Activated CD4-positive, alpha-beta T cell treated with anti-CD3 and anti-CD28 coated beads, Interleukin-2, amount 50 U/mL, for 1 hour (primary cell): Measurements from ENCODE around the gene EEF2K.
"Not testable (repeated sequence)": the region's sequence is repeated elsewhere in the genome, so short reads cannot be mapped to it uniquely, and the experiment has no call there.

Experiments used
- DNase-seq: peaks from one replicate; pipeline ENCODE4 v3.0.0-alpha.2; 2020

Gene EEF2K

DNA sequence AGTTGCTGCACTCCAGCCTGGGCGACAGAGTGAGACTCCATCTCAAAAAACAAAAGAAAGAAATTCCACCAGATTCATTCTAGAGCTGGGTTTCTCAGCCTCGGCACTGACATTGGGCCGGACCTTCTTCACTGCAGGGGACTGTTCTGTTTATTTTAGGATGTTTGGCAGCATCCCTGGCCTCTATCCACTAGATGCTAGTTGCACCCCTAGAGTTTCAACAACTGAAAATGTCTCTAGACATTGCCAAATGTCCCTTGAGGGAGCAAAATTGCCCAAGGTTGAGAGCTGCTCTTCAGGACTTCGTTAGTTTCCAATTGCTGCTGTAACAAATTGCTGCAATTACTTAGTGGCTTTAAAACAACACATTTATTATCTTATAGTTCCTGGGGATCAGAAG lies 7.2 kb downstream of the EEF2K start:
- no peak for DNase-seq

DNA sequence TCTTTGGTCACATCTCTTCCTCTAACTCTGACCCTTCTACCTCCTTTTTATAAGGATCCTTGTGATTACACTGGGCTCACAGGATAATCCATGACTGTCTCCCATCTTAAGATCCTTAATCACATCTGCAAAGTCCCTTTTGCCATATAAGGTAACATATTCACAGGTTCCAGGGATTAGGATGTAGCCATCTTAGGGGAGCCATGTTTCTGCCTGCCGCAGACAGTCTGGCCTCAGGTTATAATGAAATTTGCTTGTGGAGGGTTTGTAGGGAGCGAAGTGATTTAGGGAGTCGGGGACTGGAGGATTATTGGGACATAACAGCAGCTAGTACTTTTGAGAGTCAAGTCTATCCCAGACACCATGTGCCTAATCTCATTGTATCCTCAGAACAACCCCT lies 7.7 kb downstream of the EEF2K start:
- DNase-seq = no peak

DNA sequence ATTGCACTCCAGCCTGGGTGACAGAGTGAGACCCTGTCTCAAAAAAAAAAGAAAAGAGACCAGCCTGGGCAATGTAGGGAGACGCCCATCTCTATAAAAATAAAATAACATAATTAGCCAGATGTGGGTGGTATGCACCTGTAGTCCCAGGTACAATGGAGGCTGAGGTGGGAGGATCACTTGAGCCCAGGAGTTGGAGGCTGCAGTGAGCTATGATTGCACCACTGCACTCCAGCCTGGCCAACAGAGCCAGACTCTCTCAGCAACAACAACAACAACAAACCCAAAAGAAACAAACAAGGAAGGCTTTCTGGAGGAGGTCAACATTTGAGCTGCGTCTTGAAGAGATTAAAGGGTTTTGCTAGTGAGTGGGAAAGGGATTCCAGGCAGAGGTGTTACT lies 8.3 kb downstream of the EEF2K start:
- DNase-seq = no peak

DNA sequence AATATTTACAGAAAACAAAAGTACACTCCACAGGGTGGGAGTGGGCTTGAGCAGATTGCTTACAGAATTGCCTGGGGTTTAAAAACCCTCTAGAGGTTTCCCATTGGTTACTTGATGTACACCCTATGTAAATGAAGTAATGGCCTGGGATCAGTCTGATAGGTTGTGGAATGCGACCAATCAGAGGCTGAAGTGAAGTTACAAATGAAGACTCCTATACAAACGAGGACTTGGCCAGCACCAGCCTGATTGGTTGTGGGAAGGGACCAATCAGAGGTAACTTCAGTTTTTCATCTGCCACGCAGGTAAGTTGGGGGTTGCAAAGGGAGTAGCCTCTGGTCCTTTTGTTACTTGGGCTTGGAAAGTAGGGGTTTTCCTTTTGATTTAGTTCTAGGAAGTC lies 8.8 kb downstream of the EEF2K start:
- DNase-seq = no peak

DNA sequence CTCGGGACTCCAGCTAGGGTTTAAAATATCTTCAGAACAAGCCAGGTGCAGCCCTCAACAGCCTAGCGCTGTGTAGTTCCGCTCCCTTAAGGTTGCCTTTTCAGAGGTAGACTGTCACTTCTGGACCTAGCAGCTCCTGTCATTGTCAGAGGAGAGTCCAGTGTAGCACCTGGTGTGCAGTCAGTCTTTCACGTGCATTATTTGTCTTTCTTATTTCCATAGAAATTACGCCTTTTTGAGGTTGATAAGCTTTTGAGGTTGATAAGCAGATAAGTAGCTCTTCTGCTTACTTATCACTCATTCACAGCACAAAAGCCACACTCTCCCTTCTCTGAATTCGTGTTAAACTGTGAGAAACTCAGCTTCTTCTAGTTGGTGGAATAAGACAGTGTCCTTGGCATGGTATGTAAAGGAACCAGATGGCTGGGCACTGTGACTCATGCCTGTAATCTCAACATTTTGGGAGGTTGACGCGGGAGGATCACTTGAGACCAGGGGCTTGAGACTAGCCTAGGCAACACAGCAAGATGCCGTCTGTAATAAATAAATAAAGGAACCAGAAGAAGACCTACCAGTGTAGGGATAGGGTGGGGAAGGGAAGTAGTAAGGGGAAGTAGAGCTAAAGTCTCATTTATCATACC lies 10.2 kb downstream of the EEF2K start:
- no peak for DNase-seq

DNA sequence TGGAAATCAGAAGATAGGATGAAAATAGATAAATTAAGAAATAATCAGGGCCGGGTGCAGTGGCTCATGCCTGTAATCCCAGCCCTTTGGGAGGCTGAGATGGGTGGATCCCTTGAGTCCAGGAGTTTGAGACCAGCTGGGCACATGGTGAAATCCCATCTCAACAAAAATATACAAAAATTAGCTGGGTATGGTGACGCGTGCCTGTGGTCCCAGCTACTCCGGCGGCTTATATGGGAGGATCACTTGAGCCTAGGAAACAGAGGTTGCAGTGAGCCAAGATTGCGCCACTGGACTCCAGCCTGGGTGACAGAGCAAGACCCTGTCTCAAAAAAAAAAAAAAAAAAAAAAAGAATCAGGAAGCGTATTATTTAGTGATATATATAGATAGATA lies 10.8 kb downstream of the EEF2K start:
- not testable (repeated sequence) for DNase-seq

DNA sequence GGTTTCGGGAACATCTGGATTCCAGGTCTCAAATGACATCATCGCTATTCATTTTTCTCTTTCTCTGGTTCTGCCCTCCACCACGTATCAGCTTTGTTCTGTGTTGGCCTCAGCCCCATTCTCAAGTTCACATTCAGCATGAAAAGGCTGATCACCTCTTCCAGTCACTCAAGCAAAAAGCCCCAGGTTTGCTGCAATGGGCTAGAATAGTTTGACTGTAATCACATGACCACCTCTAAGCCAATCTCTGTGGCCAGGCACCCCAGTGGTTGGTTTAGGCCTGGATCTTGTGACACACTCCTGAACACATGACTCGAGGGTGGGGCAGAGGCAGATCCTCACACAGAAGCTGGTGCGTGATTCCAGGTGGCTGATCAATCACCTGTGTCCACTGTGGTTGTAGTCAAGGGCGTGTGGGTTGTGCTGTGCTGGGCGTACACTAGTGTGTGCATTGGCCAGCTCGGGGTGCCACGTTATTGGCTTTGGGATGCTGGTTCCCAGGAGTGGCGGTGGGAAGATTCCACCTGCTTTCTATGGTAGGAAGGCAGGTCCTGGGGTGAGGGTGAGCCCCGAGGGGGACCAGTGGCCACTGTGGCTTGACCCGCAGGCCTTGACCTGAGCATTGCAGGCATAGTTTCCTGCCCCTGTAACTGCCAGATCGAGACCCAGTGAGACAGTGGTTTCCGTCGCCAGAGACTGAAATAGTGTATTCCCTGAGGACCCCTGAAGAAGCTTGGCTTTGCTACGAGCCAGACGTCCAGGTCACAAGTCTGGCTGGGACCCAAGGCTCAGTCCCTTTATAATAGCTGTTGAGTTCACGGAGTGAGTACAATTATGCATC lies 12.0 kb downstream of the EEF2K start:
- no peak for DNase-seq

- no peak for DNase-seq
These were observed 13.5 kb downstream of the EEF2K start for GRCh38 chr16:22219389-22220068.

- DNase-seq = no peak
These were observed 14.0 kb downstream of the EEF2K start for GRCh38 chr16:22220069-22220440.

DNA sequence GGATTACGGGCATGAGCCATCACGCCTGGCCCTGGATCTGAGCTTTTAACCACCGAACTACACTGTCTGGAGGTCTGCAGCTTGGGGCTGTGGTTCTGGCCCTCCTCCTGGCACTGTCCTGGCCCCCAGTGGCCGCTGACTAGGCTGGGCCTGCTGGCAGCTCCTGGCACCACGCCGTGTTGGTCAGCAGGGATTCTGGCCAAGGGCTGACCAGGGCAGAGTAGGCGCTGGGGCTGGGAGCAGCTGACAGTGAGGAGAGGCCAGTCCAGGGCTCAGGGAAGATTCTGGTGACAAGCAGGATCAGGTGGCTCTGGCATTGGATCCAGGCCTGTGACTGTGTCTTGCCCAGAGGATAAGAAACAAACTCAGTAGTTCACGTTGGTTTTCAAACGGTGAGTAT lies 14.6 kb downstream of the EEF2K start:
- no peak for DNase-seq

- no peak for DNase-seq
These were observed 15.9 kb downstream of the EEF2K start for GRCh38 chr16:22222006-22222405.

DNA sequence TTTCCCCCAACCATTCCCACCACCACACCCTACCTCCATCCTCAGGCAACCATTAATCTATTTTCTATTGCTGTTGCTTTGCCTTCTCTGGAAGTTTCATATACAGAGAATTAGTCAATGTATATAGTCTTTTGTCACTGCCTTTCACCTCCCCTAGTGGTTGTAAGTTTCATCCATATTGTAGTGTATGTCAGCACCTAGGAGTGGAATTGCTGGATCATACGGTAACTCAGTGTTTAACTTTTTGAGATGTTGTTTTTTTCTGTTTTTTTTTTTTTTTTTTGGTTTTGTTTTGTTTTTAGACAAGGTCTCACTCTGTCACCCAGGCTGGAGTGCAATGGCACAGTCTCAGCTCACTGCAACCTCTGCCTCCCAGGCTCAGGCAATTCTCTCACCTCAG lies 16.9 kb downstream of the EEF2K start:
- no peak for DNase-seq

GRCh38 chr16:22225060-22225459 lies 19.0 kb downstream of the EEF2K start:
- no peak for DNase-seq

DNA sequence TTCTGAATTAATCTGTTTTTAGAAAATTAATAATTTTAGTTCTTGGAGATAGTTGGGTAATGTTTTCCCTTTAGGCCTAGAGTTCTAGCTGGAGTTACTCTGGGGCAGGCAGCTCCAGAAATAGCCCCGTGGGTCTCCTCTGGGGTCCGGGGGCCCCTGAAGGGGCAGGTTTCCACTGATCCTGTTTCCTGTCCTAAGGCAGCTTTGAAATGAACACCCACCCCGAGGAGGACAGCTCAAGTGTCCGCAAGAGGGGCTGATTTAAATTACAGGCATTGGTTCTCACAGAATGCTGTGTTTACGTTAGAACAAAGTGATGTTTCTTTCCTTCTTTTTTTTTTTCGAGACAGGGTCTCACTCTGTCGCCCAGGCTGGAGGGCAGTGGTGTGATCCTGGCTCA lies 23.8 kb downstream of the EEF2K start:
- no peak for DNase-seq

- no peak for DNase-seq
These were observed 26.4 kb downstream of the EEF2K start for GRCh38 chr16:22232277-22233036.

GRCh38 chr16:22233037-22233372 lies 26.9 kb downstream of the EEF2K start:
- DNase-seq = no peak

- no peak for DNase-seq
These were observed 30.0 kb downstream of the EEF2K start for GRCh38 chr16:22235839-22236745.

GRCh38 chr16:22239131-22239805 lies 33.2 kb downstream of the EEF2K start:
- no peak for DNase-seq

- DNase-seq = no peak
These were observed 34.1 kb downstream of the EEF2K start for GRCh38 chr16:22240023-22240710.

GRCh38 chr16:22250522-22250921 lies 44.4 kb downstream of the EEF2K start:
- no peak for DNase-seq

DNA sequence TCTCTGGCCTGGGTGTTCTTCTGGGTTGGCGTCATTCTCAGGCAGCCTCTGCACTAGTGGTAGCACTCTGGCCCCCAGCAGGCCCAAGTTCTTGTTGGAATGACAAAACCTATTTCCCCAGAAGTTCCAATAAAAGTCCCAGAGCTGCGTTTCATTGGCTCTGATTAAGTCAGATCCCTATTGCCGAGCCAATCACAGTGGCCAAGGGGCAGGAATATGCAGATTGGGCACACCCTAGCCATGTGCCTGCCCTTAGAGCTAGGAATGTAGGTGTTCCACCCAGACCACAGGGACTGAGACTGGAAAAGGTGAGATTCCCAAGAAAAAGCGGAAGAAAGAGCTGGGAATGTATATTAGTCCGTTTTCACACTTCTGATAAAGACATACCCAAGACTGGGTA lies 46.2 kb downstream of the EEF2K start:
- DNase-seq = no peak
